K562 (cell line): Measurements from ENCODE around the gene ITPR3.

Experiments
- TBP ChIP-seq: optimal IDR thresholded peaks from 2 replicates; pipeline ENCODE3; 2011; ENCODE audit warnings: low read depth, low read length, improper control_type of control experiment
- ZNF24 ChIP-seq: fragments of 450-650 bp; IDR thresholded peaks from 2 replicates; pipeline ENCODE4 v1.6.1; 2016
- TF ChIP-seq, protein P1 (sequence below): sonication (generic); formaldehyde crosslinking; IDR thresholded peaks from 2 replicates; pipeline ENCODE4 v1.8.1; 2022; ENCODE audit warnings: missing genetic modification reagents

DNA sequence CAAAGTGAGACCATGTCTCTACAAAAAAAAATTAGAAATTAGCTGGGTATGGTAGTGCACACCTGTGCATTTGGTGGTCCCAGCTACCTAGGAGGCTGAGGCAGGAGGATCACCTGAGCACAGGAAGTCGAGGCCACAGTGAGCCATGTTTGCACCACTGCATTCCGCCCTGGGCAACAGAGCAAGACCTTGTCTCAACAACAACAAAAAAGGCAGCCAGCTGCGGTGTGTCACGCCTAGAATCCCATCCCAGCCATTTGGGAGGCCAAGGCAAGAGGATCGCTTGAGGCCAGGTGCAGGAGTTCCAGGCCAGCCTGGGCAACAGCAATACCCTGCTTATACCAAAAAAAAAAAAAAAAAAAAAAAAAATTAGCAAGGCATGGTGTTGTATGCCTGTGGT is 39.9 kb upstream of the ITPR3 start:
- TF ChIP-seq, protein P1, sequence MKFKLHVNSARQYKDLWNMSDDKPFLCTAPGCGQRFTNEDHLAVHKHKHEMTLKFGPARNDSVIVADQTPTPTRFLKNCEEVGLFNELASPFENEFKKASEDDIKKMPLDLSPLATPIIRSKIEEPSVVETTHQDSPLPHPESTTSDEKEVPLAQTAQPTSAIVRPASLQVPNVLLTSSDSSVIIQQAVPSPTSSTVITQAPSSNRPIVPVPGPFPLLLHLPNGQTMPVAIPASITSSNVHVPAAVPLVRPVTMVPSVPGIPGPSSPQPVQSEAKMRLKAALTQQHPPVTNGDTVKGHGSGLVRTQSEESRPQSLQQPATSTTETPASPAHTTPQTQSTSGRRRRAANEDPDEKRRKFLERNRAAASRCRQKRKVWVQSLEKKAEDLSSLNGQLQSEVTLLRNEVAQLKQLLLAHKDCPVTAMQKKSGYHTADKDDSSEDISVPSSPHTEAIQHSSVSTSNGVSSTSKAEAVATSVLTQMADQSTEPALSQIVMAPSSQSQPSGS (CRISPR knock-in tag): no peak
- TF ChIP-seq ZNF24 (no peak), TBP (no peak)
